HL-60 (cell line): ENCODE measurements around the gene ATP1B3.
A peak's percentile ranks its signal among the peaks of the same experiment; 100 is the strongest.
"Not testable (repeated sequence)": the region's sequence is repeated elsewhere in the genome, so short reads cannot be mapped to it uniquely, and the experiment has no call there.

Source experiments
- DNase-seq, 2 experiments: peaks; one replicate each; pipeline ENCODE4 v3.0.0-alpha.2; 2010 to 2020; ENCODE audit warnings: low read depth in 1 of 2, low spot score in 1 of 2
- H3K27ac ChIP-seq: fragments of 250-450 bp; sonication (Bioruptor Pico); replicated peaks from 2 replicates; pipeline ENCODE4 v1.5.1; 2020; ENCODE audit warnings: mild to moderate bottlenecking, moderate library complexity
- H3K27me3 ChIP-seq: fragments of 250-450 bp; sonication (Bioruptor Pico); 2 replicates; pipeline ENCODE4 v1.5.1; 2021; ENCODE audit warnings: mild to moderate bottlenecking, moderate library complexity; ENCODE audit not compliant: insufficient read depth, poor library complexity, severe bottlenecking
- H3K4me3 ChIP-seq: replicated peaks from 2 replicates; pipeline ENCODE4 v1.5.1; 2011; ENCODE audit warnings: mild to moderate bottlenecking, control low read depth, low read length; ENCODE audit not compliant: insufficient read depth
- CTCF ChIP-seq: IDR thresholded peaks from one replicate; pipeline ENCODE4 v1.5.1; 2011; ENCODE audit warnings: low read length, control low read depth, inconsistent platforms; ENCODE audit not compliant: insufficient read depth
- GABPA ChIP-seq: IDR thresholded peaks from 2 replicates; pipeline ENCODE4 v1.6.1; 2012; ENCODE audit warnings: low read depth
- POLR2AphosphoS5 ChIP-seq: IDR thresholded peaks from 2 replicates; pipeline ENCODE4 v1.6.1; 2012; ENCODE audit warnings: low read depth
- SPI1 ChIP-seq: IDR thresholded peaks from 2 replicates; pipeline ENCODE4 v1.6.1; 2012; ENCODE audit warnings: low read depth, mild to moderate bottlenecking, borderline replicate concordance
- TF ChIP-seq, protein P1 (sequence below): IDR thresholded peaks from 2 replicates; pipeline ENCODE4 v1.6.1; 2012; ENCODE audit warnings: low read depth; ENCODE audit not compliant: insufficient replicate concordance

Gene ATP1B3

GRCh38 chr3:141878817-141879216 is 2.4 kb downstream of the ATP1B3 start:
- Histone ChIP-seq H3K27ac (no peak overlapping the region), H3K27me3 (no peaks in the 10 kb centered on the region), H3K4me3 (peak overlapping the region; percentile 74)
- no peak for TF ChIP-seq GABPA
- TF ChIP-seq, protein P1, sequence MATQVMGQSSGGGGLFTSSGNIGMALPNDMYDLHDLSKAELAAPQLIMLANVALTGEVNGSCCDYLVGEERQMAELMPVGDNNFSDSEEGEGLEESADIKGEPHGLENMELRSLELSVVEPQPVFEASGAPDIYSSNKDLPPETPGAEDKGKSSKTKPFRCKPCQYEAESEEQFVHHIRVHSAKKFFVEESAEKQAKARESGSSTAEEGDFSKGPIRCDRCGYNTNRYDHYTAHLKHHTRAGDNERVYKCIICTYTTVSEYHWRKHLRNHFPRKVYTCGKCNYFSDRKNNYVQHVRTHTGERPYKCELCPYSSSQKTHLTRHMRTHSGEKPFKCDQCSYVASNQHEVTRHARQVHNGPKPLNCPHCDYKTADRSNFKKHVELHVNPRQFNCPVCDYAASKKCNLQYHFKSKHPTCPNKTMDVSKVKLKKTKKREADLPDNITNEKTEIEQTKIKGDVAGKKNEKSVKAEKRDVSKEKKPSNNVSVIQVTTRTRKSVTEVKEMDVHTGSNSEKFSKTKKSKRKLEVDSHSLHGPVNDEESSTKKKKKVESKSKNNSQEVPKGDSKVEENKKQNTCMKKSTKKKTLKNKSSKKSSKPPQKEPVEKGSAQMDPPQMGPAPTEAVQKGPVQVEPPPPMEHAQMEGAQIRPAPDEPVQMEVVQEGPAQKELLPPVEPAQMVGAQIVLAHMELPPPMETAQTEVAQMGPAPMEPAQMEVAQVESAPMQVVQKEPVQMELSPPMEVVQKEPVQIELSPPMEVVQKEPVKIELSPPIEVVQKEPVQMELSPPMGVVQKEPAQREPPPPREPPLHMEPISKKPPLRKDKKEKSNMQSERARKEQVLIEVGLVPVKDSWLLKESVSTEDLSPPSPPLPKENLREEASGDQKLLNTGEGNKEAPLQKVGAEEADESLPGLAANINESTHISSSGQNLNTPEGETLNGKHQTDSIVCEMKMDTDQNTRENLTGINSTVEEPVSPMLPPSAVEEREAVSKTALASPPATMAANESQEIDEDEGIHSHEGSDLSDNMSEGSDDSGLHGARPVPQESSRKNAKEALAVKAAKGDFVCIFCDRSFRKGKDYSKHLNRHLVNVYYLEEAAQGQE = no peak
- no peak for DNase-seq

DNA sequence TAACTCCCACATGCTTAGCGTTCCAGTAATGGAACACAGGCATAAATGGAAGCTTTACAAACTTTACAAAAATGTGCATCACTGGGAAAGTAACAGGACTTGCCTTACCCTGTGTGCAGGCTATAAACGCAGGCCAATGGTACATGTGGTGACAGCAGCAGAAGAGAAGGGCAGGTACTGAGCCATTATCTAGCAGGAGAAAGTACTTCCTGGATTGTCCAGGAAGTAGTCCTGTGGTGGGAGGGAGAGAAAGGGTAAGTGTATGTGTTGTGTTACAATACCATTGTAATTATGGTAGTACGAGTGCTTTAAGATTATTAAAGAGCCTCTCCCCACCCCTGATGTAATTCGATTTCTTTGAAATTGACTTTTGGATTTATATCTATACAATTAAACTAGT is 5.3 kb downstream of the ATP1B3 start:
- no peaks in the 10 kb centered on the region for H3K27me3 ChIP-seq
- DNase-seq = peak in 1 of 2 experiments; percentile 18
- H3K27ac ChIP-seq = no peak overlapping the region
- TF ChIP-seq, protein P1 = no peak
- no peak for TF ChIP-seq POLR2AphosphoS5
- TF ChIP-seq GABPA = peak; percentile 65; the same call in 1 of the 2 replicates
- TF ChIP-seq CTCF = no peak
- TF ChIP-seq SPI1 = no peak
- no peak overlapping the region for H3K4me3 ChIP-seq

GRCh38 chr3:141887051-141887450 is 10.6 kb downstream of the ATP1B3 start:
- H3K27ac ChIP-seq = no peak overlapping the region
- no peak overlapping the region for H3K4me3 ChIP-seq
- DNase-seq = no peak
- no peaks in the 10 kb centered on the region for H3K27me3 ChIP-seq
- no peak for TF ChIP-seq POLR2AphosphoS5
- TF ChIP-seq SPI1 = no peak
- TF ChIP-seq CTCF = no peak
- no peak for TF ChIP-seq GABPA
- TF ChIP-seq, protein P1 = no peak

GRCh38 chr3:141888548-141888947 is 12.1 kb downstream of the ATP1B3 start:
- not testable (repeated sequence) for H3K27me3 ChIP-seq, H3K4me3 ChIP-seq, H3K27ac ChIP-seq, DNase-seq
